ENCODE data around the gene DUXB. TPM values are rescaled to one million over a fixed set of nuclear protein-coding genes. Genes with fewer than 3 reads are reported as not detected.

Gene DUXB
- polyA plus RNA-seq, 4 donors: 0.18 to 0.25 TPM; not detected in 2

DNA sequence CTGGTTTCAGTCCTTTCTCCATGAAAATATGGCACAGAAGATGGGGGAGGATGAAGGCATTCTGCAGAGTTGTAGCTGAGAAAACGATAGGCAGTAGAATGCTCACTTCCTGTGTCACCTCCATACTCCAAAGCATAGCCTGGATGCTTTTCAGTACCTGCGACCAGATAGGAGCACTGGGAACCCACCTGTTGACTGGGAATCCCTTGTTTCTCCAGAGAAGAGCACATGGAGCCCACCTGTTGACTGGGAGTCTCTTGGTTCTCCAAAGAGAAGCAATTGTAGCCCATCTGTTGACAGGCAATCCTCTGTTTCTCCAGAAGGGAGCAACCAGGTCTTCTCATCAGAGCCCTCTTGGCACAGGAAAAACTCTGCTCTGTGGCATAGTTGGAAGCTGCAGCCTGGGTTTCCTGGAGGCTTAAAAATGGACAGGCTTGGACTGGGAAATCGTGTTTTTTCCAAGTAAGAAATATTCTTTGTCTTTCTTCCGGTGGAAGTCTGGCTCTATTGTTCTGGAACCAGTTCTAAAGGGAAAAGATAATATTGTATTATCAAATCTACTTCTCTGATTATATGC is 40.4 kb downstream of the DUXB start:
- no peak for DNase-seq (ENCODE audit: low read depth in 4 of 4, low spot score in 2 of 4)

DNA sequence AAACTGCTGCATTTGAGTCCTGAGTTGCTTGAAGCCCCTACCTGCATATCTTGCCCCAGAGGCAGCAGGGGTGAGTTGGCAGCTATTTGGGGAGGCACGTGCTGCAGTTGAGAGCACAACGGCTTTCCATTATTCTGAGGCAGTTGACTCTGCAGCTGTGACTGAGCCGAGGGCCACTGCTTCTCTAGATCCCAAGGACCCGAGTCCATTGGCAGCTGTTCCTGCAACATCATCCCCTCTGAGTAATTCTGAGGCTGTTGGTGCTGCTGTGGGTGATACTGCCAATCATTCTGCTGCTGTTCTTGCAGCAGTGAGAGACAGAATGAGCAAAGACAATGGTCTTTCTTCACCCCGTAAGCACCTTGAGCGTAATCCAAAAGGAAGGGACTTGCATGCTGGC is 40.9 kb downstream of the DUXB start:
- DNase-seq (ENCODE audit: low read depth in 4 of 4, low spot score in 2 of 4): no peak

DNA sequence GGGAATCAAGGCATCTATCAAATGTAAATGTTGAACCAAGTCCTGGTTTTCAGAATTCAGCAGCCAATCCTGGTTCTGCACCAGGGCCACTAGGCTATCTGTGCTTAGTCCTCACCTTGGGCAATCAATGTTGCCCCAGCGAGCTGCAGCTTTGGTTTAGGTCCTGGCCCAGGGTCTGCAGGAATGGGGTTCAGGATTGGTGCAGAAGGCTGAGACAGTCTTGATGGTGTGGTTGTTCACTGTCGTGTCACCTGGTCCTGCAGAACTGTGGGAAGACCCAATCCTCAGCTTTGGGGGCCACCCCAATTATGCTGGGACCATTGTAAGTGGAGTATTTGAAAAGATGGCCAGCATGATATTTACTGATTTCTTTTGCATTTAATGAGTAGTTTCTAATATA is 43.1 kb downstream of the DUXB start:
- DNase-seq (ENCODE audit: low read depth in 4 of 4, low spot score in 2 of 4): no peak

DNA sequence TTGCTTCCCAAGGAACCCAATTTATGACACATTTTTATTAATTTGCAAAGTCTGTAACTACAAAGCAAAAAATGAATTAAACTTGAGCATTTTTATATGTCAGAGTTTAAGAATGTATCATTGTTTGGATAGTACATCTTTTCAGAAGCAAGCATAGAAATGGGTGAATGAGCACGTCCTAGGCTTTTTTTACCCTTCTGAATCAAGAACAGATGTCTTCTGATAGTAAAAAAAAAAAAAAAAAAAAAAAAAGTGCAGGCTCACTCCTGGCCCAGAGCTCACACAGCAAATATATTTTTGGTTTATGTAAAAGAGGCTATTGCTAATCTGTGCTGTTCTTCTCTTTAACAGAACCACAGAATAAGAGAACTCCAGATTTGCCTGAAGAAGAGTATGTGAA is 47.3 kb downstream of the DUXB start:
- DNase-seq (ENCODE audit: low read depth in 4 of 4, low spot score in 2 of 4): no peak

DNA sequence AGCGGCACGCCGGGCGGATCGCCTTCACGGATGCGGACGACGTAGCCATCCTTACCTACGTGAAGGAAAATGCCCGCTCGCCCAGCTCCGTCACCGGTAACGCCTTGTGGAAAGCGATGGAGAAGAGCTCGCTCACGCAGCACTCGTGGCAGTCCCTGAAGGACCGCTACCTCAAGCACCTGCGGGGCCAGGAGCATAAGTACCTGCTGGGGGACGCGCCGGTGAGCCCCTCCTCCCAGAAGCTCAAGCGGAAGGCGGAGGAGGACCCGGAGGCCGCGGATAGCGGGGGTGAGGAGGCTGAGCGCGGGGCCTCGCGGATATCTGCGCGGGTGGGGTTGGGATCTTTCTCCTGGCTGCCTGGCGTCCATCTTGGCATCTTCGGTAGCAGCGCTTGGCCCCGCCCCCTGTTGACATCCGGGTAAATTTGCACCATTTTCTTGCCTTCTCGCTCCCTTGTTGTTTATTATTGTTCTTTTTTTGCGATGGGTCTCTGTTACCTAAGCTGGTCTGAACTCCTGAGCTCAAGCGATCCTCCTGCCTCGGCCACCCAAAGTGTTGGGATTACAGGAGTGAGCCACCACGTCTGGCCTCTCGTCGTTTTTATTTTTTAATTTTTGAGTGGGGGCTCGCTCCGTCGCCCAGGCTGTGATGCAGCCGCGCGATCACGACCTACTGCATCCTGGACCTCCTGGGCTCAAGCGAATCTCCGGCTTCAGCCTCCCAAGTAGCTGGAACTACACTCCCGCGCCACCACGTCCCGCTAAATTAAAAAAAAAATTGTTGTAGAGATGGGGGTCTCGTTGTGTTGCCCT is 52.8 kb downstream of the DUXB start:
- peak; percentile 76 to 89 (median 84) for DNase-seq (ENCODE audit: low read depth in 4 of 4, low spot score in 2 of 4)

DNA sequence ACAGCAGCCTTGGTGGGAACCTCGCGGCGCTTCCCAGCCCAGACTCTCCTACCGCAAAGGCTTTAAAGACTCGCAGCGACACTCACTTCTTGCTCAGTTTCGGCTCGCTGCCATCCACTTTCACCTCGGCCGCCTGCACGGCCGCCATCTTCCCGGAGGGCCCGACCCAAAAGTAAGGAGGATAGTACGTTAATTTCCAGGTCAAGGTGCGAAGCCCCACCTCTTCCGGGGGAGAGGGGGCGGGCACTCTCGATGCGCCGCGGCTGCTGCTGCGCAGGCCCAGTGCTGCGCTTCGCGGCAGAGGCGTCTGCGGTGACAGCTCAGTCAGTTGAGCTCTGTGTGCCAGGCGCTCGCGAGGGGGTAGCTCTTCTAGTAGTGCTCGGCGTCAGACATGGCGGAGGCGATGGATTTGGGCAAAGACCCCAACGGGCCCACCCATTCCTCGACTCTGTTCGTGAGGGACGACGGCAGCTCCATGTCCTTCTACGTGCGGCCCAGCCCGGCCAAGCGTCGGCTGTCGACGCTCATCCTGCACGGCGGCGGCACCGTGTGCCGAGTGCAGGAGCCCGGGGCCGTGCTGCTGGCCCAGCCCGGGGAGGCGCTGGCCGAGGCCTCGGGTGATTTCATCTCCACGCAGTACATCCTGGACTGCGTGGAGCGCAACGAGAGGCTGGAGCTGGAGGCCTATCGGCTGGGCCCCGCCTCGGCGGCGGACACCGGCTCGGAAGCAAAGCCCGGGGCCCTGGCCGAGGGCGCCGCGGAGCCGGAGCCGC is 53.6 kb downstream of the DUXB start, which contains the start of the genes KARS1 and TERF2IP:
Gene KARS1, minus strand, starts transcription at position 174 of the 773 bp plus-strand sequence. Its CDS starts 26 bp downstream, at position 148.
Gene TERF2IP, plus strand, starts transcription at position 282 of the 773 bp plus-strand sequence. Its CDS starts 110 bp downstream, at position 392.
- DNase-seq (ENCODE audit: low read depth in 4 of 4, low spot score in 2 of 4): peak; percentile 63 to 89 (median 80)

DNA sequence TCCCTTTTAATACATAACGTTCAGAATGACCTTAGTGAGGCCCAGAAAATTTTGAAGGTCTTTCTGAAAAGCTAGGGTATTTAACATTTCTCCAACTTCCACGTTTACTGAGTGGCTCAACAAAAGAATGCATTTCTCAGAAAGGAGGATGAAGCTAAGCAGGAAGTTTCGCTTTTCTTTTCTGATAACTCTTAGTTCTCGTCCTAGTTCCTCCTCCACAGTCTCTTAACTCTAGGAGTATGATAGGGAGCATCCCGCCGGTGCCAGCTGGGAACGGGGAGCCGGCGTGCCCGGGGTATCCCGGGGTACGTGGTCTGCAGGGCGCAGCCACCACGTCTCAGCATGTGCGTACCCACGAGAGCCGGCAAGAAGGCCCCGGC is 54.2 kb downstream of the DUXB start:
- peak in 1 of 4 donors; percentile 37 for DNase-seq (ENCODE audit: low read depth in 4 of 4, low spot score in 2 of 4)

DNA sequence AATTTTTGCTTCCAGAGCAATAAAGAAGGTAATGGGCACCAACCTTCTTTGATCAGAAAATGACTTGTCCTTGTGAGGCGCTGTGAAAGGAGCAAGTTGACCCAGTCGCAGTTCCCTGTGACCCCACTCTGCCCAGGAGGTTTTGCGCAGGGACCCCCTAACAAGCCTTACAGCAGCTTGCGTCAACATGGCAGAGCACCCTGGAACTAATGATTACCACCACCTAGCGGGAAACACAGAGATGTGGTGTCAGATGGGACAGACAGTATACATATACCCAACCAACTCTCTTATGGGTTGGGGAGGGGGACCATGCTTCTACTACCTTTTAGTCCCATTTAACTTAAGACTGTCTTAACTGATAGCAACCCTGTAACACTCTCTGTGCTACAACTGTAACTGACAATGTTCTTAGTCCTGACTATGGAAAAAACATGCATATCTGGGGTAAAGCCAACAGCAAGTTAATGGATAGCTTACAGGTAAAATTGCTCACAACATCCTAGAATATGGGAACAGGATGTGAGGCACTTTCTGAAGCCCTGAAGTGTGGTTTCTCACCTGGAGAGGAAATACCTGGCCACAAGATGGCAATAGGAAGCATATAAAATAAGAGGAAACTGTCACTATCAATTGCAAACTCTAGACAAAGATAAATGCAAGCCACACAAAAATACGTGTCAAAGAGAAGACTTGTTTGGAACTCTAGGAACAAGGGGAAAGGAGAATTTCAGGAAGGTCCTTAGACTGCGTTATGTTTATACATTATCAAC is 56.8 kb downstream of the DUXB start:
- DNase-seq (ENCODE audit: low read depth in 4 of 4, low spot score in 2 of 4): no peak

Other genes with a start within 250 kb of the DUXB start
- 10 to 100 TPM; 34.4 to 50.7 (median 37.9) TPM for gene TMEM170A, start 236.8 kb downstream of the DUXB start, polyA plus RNA-seq (ENCODE audit: insufficient read length in 4 of 4)
- 1 to 10 TPM in 2 of 4 donors, under 1 TPM in 2; 0.88 to 1.4 (median 1.1) TPM for gene CHST6, start 206.0 kb downstream of the DUXB start, polyA plus RNA-seq (ENCODE audit: insufficient read length in 4 of 4)
- gene CHST5, start 165.4 kb downstream of the DUXB start, polyA plus RNA-seq (ENCODE audit: insufficient read length in 4 of 4): 1 to 10 TPM in 1 of 4 donors, under 1 TPM in 3; 0.32 to 1.4 (median 0.41) TPM
- 10 to 100 TPM; 20.5 to 24.1 (median 22.3) TPM for gene TMEM231, start 145.2 kb downstream of the DUXB start, polyA plus RNA-seq (ENCODE audit: insufficient read length in 4 of 4)
- gene GABARAPL2, start 135.1 kb downstream of the DUXB start, polyA plus RNA-seq (ENCODE audit: insufficient read length in 4 of 4): 100 to 1,000 TPM; 159 to 200 (median 176) TPM
- 10 to 100 TPM; 42.7 to 60.1 (median 56.5) TPM for gene ADAT1, start 78.2 kb downstream of the DUXB start, polyA plus RNA-seq (ENCODE audit: insufficient read length in 4 of 4)
- 100 to 1,000 TPM; 126 to 151 (median 135) TPM for gene KARS1, start 53.8 kb downstream of the DUXB start, polyA plus RNA-seq (ENCODE audit: insufficient read length in 4 of 4)
- gene TERF2IP, start 53.7 kb downstream of the DUXB start, polyA plus RNA-seq (ENCODE audit: insufficient read length in 4 of 4): 10 to 100 TPM; 79.9 to 89.7 (median 83.1) TPM
- gene CPHXL2, start 24.5 kb downstream of the DUXB start, polyA plus RNA-seq (ENCODE audit: insufficient read length in 4 of 4): under 1 TPM in 1 of 4 donors, not detected in 3; 0.46 TPM
- not detected for gene CPHXL, start 25.0 kb upstream of the DUXB start, polyA plus RNA-seq (ENCODE audit: insufficient read length in 4 of 4)

Measured in left renal cortex interstitium (tissue), 4 donors.